H9 (cell line): ENCODE results near the gene FMO5. TPM values are rescaled to one million over a fixed set of nuclear protein-coding genes. Genes with fewer than 3 reads are reported as not detected.

Source experiments
- DNase-seq: peaks from one replicate; pipeline ENCODE4 v3.0.0-alpha.2; 2017
- H2AFZ ChIP-seq: one replicate; pipeline ENCODE4 v1.6.1; 2013; ENCODE audit warnings: mild to moderate bottlenecking, low read length, control low read depth, moderate library complexity
- H2AK5ac ChIP-seq: 2 replicates; pipeline ENCODE4 v1.6.1; 2013; ENCODE audit warnings: low read length, control low read depth, mixed read lengths; ENCODE audit not compliant: insufficient read length
- H2BK120ac ChIP-seq: one replicate; pipeline ENCODE4 v1.6.1; 2013; ENCODE audit warnings: low read depth, mild to moderate bottlenecking, low read length, control low read depth, inconsistent platforms; ENCODE audit not compliant: poor library complexity, severe bottlenecking
- H2BK12ac ChIP-seq: 2 replicates; pipeline ENCODE4 v1.6.1; 2013; ENCODE audit warnings: low read length, control low read depth, mixed read lengths, low read depth; ENCODE audit not compliant: insufficient read length
- H2BK15ac ChIP-seq: 2 replicates; pipeline ENCODE4 v1.6.1; 2013; ENCODE audit warnings: low read depth, low read length, control low read depth
- H2BK20ac ChIP-seq: one replicate; pipeline ENCODE4 v1.6.1; 2013; ENCODE audit warnings: low read depth, mild to moderate bottlenecking, low read length, control low read depth, inconsistent platforms; ENCODE audit not compliant: poor library complexity, severe bottlenecking
- H2BK5ac ChIP-seq: 2 replicates; pipeline ENCODE4 v1.6.1; 2013; ENCODE audit warnings: low read length, control low read depth, mixed read lengths; ENCODE audit not compliant: insufficient read length
- H3K14ac ChIP-seq: 2 replicates; pipeline ENCODE4 v1.6.1; 2013; ENCODE audit warnings: low read length, control low read depth; ENCODE audit not compliant: insufficient read depth
- H3K18ac ChIP-seq: 2 replicates; pipeline ENCODE4 v1.6.1; 2013; ENCODE audit warnings: low read depth, mild to moderate bottlenecking, mixed read lengths, low read length, control low read depth; ENCODE audit not compliant: insufficient read length
- H3K23ac ChIP-seq: 2 replicates; pipeline ENCODE4 v1.6.1; 2013; ENCODE audit warnings: low read length, control low read depth, mixed read lengths, low read depth; ENCODE audit not compliant: insufficient read length
- H3K23me2 ChIP-seq: 2 replicates; pipeline ENCODE4 v1.6.1; 2013; ENCODE audit warnings: low read depth, mild to moderate bottlenecking, mixed read lengths, low read length, control low read depth; ENCODE audit not compliant: insufficient read length, poor library complexity, severe bottlenecking
- H3K27ac ChIP-seq: 2 replicates; pipeline ENCODE4 v1.5.1; 2013; ENCODE audit warnings: low read length, control low read depth, mixed read lengths, low read depth; ENCODE audit not compliant: insufficient read length
- H3K27me3 ChIP-seq: 2 replicates; pipeline ENCODE4 v1.6.1; 2013; ENCODE audit warnings: low read length, control low read depth, inconsistent platforms; ENCODE audit not compliant: insufficient read depth
- H3K4ac ChIP-seq: 2 replicates; pipeline ENCODE4 v1.6.1; 2013; ENCODE audit warnings: low read depth, mild to moderate bottlenecking, control low read depth, inconsistent platforms, low read length, moderate library complexity
- H3K4me1 ChIP-seq: 2 replicates; pipeline ENCODE4 v1.6.1; 2013; ENCODE audit warnings: low read length, control low read depth, inconsistent platforms; ENCODE audit not compliant: insufficient read depth
- H3K4me2 ChIP-seq: 2 replicates; pipeline ENCODE4 v1.6.1; 2013; ENCODE audit warnings: low read length, control low read depth, mixed read lengths; ENCODE audit not compliant: insufficient read length, insufficient read depth
- H3K56ac ChIP-seq: 2 replicates; pipeline ENCODE4 v1.6.1; 2013; ENCODE audit warnings: low read depth, mild to moderate bottlenecking, mixed read lengths, low read length, control low read depth; ENCODE audit not compliant: insufficient read length
- H3K79me1 ChIP-seq: 2 replicates; pipeline ENCODE4 v1.6.1; 2013; ENCODE audit warnings: low read depth, mild to moderate bottlenecking, moderate library complexity, low read length, control low read depth, inconsistent platforms; ENCODE audit not compliant: insufficient read depth, poor library complexity, severe bottlenecking
- H3K79me2 ChIP-seq: 2 replicates; pipeline ENCODE4 v1.6.1; 2013; ENCODE audit warnings: low read length, control low read depth, inconsistent platforms; ENCODE audit not compliant: insufficient read depth
- H3K9ac ChIP-seq: 2 replicates; pipeline ENCODE4 v1.6.1; 2013; ENCODE audit warnings: low read length, control low read depth, mixed read lengths; ENCODE audit not compliant: insufficient read length; ENCODE audit errors: extremely low read depth
- H3K9me3 ChIP-seq: one replicate; pipeline ENCODE4 v1.6.1; 2013; ENCODE audit warnings: low read depth, low read length, inconsistent platforms; ENCODE audit not compliant: control insufficient read depth
- H3T11ph ChIP-seq: one replicate; pipeline ENCODE4 v1.6.1; 2013; ENCODE audit warnings: mild to moderate bottlenecking, low read length, control low read depth, inconsistent platforms
- H4K20me1 ChIP-seq: one replicate; pipeline ENCODE4 v1.6.1; 2013; ENCODE audit not compliant: control insufficient read depth, insufficient read length, insufficient read depth
- H4K5ac ChIP-seq: 2 replicates; pipeline ENCODE4 v1.6.1; 2013; ENCODE audit warnings: low read depth, mild to moderate bottlenecking, mixed read lengths, low read length, control low read depth; ENCODE audit not compliant: insufficient read length
- H4K8ac ChIP-seq: replicated peaks from 2 replicates; pipeline ENCODE4 v1.6.1; 2013; ENCODE audit warnings: low read length, control low read depth, mixed read lengths, low read depth; ENCODE audit not compliant: insufficient read length
- H4K91ac ChIP-seq: 2 replicates; pipeline ENCODE4 v1.6.1; 2013; ENCODE audit warnings: low read depth, mild to moderate bottlenecking, moderate library complexity, mixed read lengths, low read length, control low read depth; ENCODE audit not compliant: insufficient read length
- H3K27ac Mint-ChIP-seq, 3 experiments: 2 replicates in 2 of 3; 3 replicates in 1 of 3; pipeline ENCODE4 v1.8.0; 2020 to 2021; ENCODE audit warnings: mixed read lengths in 3 of 3, mild to moderate bottlenecking in 1 of 3, moderate library complexity in 1 of 3
- H3K27me3 Mint-ChIP-seq: 2 replicates; pipeline ENCODE4 v1.8.0; 2021; ENCODE audit warnings: low read depth, mild to moderate bottlenecking, moderate library complexity, mixed read lengths
- H3K36me3 Mint-ChIP-seq, 3 experiments: 2 replicates in 2 of 3; 3 replicates in 1 of 3; pipeline ENCODE4 v1.8.0; 2020 to 2021; ENCODE audit warnings: low read depth in 3 of 3, mixed read lengths in 3 of 3; ENCODE audit not compliant: insufficient read depth in 1 of 3
- H3K4me1 Mint-ChIP-seq, 2 experiments: 2 replicates each; pipeline ENCODE4 v1.8.0; 2020; ENCODE audit warnings: mixed read lengths in 2 of 2
- H3K4me3 Mint-ChIP-seq, 2 experiments: 2 replicates in 1 of 2; 3 replicates in 1 of 2; pipeline ENCODE4 v1.8.0; 2020 to 2021; ENCODE audit warnings: mild to moderate bottlenecking in 2 of 2, mixed read lengths in 2 of 2, moderate library complexity in 1 of 2
- H3K9me3 Mint-ChIP-seq, 2 experiments: 2 replicates in 1 of 2; 3 replicates in 1 of 2; pipeline ENCODE4 v1.8.0; 2020; ENCODE audit warnings: mild to moderate bottlenecking in 2 of 2, mixed read lengths in 2 of 2, moderate library complexity in 1 of 2
- CTCF ChIP-seq: fragments of 200-600 bp; sonication (generic); conservative IDR thresholded peaks from 3 replicates; pipeline ENCODE4 v1.8.0; 2021; ENCODE audit warnings: antibody characterized with exemption, mild to moderate bottlenecking
- WGBS: extraction: QIAGEN DNeasy Blood & Tissue Kit; methylation state at CpG from one replicate; pipeline ENCODE4 v1.1.7; 2013; ENCODE audit warnings: missing lambda C conversion rate, low lambda C conversion rate, mixed read lengths; ENCODE audit not compliant: insufficient read length; ENCODE audit errors: extremely low coverage; 5-methylcytosine and 5-hydroxymethylcytosine counted together
- total RNA-seq: library from RNA; stranded (reverse); gene quantifications from 2 replicates; pipeline ENCODE4 v1.2.1, GENCODE V29; 2021

The FMO5 gene
- total RNA-seq, 1 experiment from 2014 or later = 0.61 TPM

DNA sequence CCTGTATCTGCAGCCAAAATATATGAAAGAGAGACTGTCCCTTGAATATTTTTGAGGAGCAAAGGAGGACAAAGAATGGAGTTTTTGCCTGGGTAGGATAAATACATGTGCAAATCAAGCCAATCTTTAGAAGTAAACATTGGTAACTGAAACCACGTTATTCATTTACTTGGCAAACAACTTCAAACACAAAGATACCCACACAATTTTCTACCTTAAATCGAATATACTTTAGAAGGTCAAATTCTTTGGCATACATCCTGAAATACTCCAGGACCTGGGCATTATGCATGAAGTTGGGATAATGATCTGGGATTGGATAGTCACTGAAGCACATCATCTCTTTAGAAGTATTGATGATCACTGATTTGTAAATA, 9.6 kb downstream of the FMO5 start:
- H3K4me1 ChIP-seq = no peaks in the 10 kb centered on the region
- no peak overlapping the region for H2BK15ac ChIP-seq
- no peak overlapping the region for H3K9ac ChIP-seq
- no peak overlapping the region for H2BK12ac ChIP-seq
- no peak overlapping the region for H3K4ac ChIP-seq
- no peak for DNase-seq
- no peak overlapping the region for H3K4me3 Mint-ChIP-seq
- H2BK20ac ChIP-seq = no peak overlapping the region
- H2BK120ac ChIP-seq = no peak overlapping the region
- no peak for TF ChIP-seq CTCF
- no peaks in the 10 kb centered on the region for H3K9me3 ChIP-seq
- H3K18ac ChIP-seq = no peak overlapping the region
- H3K27me3 Mint-ChIP-seq = no peaks in the 10 kb centered on the region
- H4K20me1 ChIP-seq = no peaks in the 10 kb centered on the region
- H3K27ac Mint-ChIP-seq = no peak overlapping the region
- no peak overlapping the region for H2AFZ ChIP-seq
- H3K4me1 Mint-ChIP-seq = peaks cover 2 to 4% of the 10 kb centered on the region in 2 experiments; a peak in 1 of 4 replicates
- H2AK5ac ChIP-seq = no peak overlapping the region
- H3K27me3 ChIP-seq = no peaks in the 10 kb centered on the region
- no peak overlapping the region for H3K56ac ChIP-seq
- H3K79me2 ChIP-seq = no peaks in the 10 kb centered on the region
- no peaks in the 10 kb centered on the region for H3K79me1 ChIP-seq
- no peaks in the 10 kb centered on the region for H3K9me3 Mint-ChIP-seq
- no peak overlapping the region for H4K91ac ChIP-seq
- no peak overlapping the region for H3K4me2 ChIP-seq
- H2BK5ac ChIP-seq = no peak overlapping the region
- no peaks in the 10 kb centered on the region for H3K36me3 Mint-ChIP-seq
- no peaks in the 10 kb centered on the region for H3K23me2 ChIP-seq
- no peak overlapping the region for H3K23ac ChIP-seq
- WGBS = no CpG with 5 or more reads among the region's 2 CpGs
- H3K27ac ChIP-seq = no peak overlapping the region
- H4K8ac ChIP-seq = no peak overlapping the region
- H3K14ac ChIP-seq = no peak overlapping the region
- H4K5ac ChIP-seq = no peak overlapping the region
- no peak overlapping the region for H3T11ph ChIP-seq
